IMR-90 (cell line): ENCODE data around the gene SV2C. TPM values are rescaled to one million over a fixed set of nuclear protein-coding genes. Genes with fewer than 3 reads are reported as not detected.

Experiments used
- ATAC-seq: fragments of 200-7000 bp; cut with Tn5 transposase; 2 replicates; pipeline ENCODE4 v1.9.1; 2020; ENCODE audit warnings: low read depth, mild to moderate bottlenecking, moderate library complexity
- BruUV-seq: library from RNA; stranded (reverse); fragments of 400-500 nt; replicated peaks from 2 replicates; lab custom pipeline; 2021; lab: Mats Ljungman, UMichigan
- CTCF ChIA-PET: fragments of 300-600 bp; formaldehyde crosslinking; extraction: SDS; loops from one replicate; lab custom pipeline; 2021; ENCODE audit warnings: antibody characterized with exemption; lab: Yijun Ruan, JAX
- POLR2A ChIA-PET: fragments of 300-600 bp; sonication (Branson Sonifier 250); formaldehyde crosslinking; loops from one replicate; lab custom pipeline; 2022; ENCODE audit warnings: antibody characterized with exemption; ENCODE audit not compliant: unreplicated experiment; lab: Charles Lee
- DNase-seq: peaks from one replicate; pipeline ENCODE4 v3.0.0; 2013
- H2AFZ ChIP-seq: replicated peaks from 2 replicates; pipeline ENCODE3; 2013; ENCODE audit warnings: low read length, mild to moderate bottlenecking; ENCODE audit not compliant: poor library complexity
- H2AK5ac ChIP-seq: 2 replicates; pipeline ENCODE4 v1.6.1; 2013; ENCODE audit warnings: low read depth, low read length, inconsistent platforms
- H2AK9ac ChIP-seq: replicated peaks from 2 replicates; pipeline ENCODE3; 2013; ENCODE audit warnings: mild to moderate bottlenecking, low read depth, low read length, moderate library complexity; ENCODE audit not compliant: poor library complexity
- H2BK120ac ChIP-seq: 2 replicates; pipeline ENCODE4 v1.6.1; 2013; ENCODE audit warnings: low read depth, low read length, inconsistent platforms
- H2BK15ac ChIP-seq: 3 replicates; pipeline ENCODE4 v1.6.1; 2013; ENCODE audit warnings: low read depth, low read length, inconsistent platforms
- H2BK20ac ChIP-seq: 2 replicates; pipeline ENCODE4 v1.6.1; 2013; ENCODE audit warnings: low read depth, mild to moderate bottlenecking, inconsistent platforms, low read length, moderate library complexity
- H2BK5ac ChIP-seq: 2 replicates; pipeline ENCODE4 v1.6.1; 2013; ENCODE audit warnings: mild to moderate bottlenecking, low read depth, low read length, inconsistent platforms; ENCODE audit not compliant: poor library complexity, severe bottlenecking
- H3K14ac ChIP-seq: replicated peaks from 2 replicates; pipeline ENCODE4 v1.6.1; 2013; ENCODE audit warnings: low read depth, low read length, inconsistent platforms
- H3K18ac ChIP-seq: 2 replicates; pipeline ENCODE4 v1.6.1; 2013; ENCODE audit warnings: low read depth, low read length, control low read depth
- H3K23ac ChIP-seq: 2 replicates; pipeline ENCODE4 v1.6.1; 2013; ENCODE audit warnings: low read depth, low read length, inconsistent platforms
- H3K27ac ChIP-seq: 2 replicates; pipeline ENCODE4 v1.5.1; 2013; ENCODE audit warnings: mild to moderate bottlenecking, control low read depth, low read length; ENCODE audit not compliant: insufficient read depth
- H3K27me3 ChIP-seq: 2 replicates; pipeline ENCODE4 v1.6.1; 2013; ENCODE audit warnings: low read length; ENCODE audit not compliant: control insufficient read depth, insufficient read depth
- H3K36me3 ChIP-seq: 2 replicates; pipeline ENCODE4 v1.6.1; 2013; ENCODE audit warnings: low read length, mixed read lengths; ENCODE audit not compliant: control insufficient read depth, insufficient read depth
- H3K4ac ChIP-seq: 2 replicates; pipeline ENCODE4 v1.6.1; 2013; ENCODE audit warnings: low read depth, low read length, inconsistent platforms
- H3K4me1 ChIP-seq: 2 replicates; pipeline ENCODE4 v1.6.1; 2013; ENCODE audit warnings: low read length, mixed read lengths; ENCODE audit not compliant: control insufficient read depth, insufficient read depth
- H3K4me2 ChIP-seq: 2 replicates; pipeline ENCODE4 v1.6.1; 2013; ENCODE audit warnings: low read depth, mild to moderate bottlenecking, control low read depth, low read length, moderate library complexity
- H3K4me3 ChIP-seq: 2 replicates; pipeline ENCODE4 v1.5.1; 2013; ENCODE audit warnings: low read depth, mild to moderate bottlenecking, control low read depth, low read length, moderate library complexity; ENCODE audit not compliant: insufficient read depth
- H3K56ac ChIP-seq: 2 replicates; pipeline ENCODE4 v1.6.1; 2013; ENCODE audit warnings: low read length, inconsistent platforms; ENCODE audit not compliant: insufficient read depth; ENCODE audit errors: extremely low read depth
- H3K79me1 ChIP-seq, 2 experiments: 2 replicates each; pipeline ENCODE4 v1.6.1; 2013; ENCODE audit warnings: low read length in 2 of 2, inconsistent platforms in 1 of 2, low read depth in 1 of 2
- H3K9ac ChIP-seq: 2 replicates; pipeline ENCODE4 v1.6.1; 2013; ENCODE audit warnings: low read depth, low read length, control low read depth
- H3K9me1 ChIP-seq: 2 replicates; pipeline ENCODE4 v1.6.1; 2013; ENCODE audit warnings: low read length, inconsistent platforms; ENCODE audit not compliant: insufficient read depth
- H3K9me3 ChIP-seq: 2 replicates; pipeline ENCODE4 v1.6.1; 2013; ENCODE audit warnings: low read length; ENCODE audit not compliant: control insufficient read depth, insufficient read depth
- H4K20me1 ChIP-seq: 2 replicates; pipeline ENCODE4 v1.6.1; 2013; ENCODE audit warnings: low read length, inconsistent platforms; ENCODE audit not compliant: insufficient read depth
- H4K5ac ChIP-seq: 2 replicates; pipeline ENCODE4 v1.6.1; 2013; ENCODE audit warnings: mild to moderate bottlenecking, low read depth, low read length, control low read depth
- H4K8ac ChIP-seq, 2 experiments: 2 replicates each; pipeline ENCODE4 v1.6.1; 2013; ENCODE audit warnings: low read depth in 2 of 2, low read length in 2 of 2, control low read depth in 1 of 2, inconsistent platforms in 1 of 2
- H4K91ac ChIP-seq: 2 replicates; pipeline ENCODE4 v1.6.1; 2013; ENCODE audit warnings: low read depth, low read length, inconsistent platforms; ENCODE audit not compliant: insufficient read depth
- BHLHE40 ChIP-seq: fragments of 150-350 bp; IDR thresholded peaks from 2 replicates; pipeline ENCODE4 v1.6.1; 2016; ENCODE audit warnings: mild to moderate bottlenecking, low read depth, low read length
- CEBPB ChIP-seq: IDR thresholded peaks from 2 replicates; pipeline ENCODE4 v1.6.1; 2012; ENCODE audit warnings: low read depth, low read length, improper control_type of control experiment
- CHD1 ChIP-seq: IDR thresholded peaks from 2 replicates; pipeline ENCODE4 v1.6.1; 2012; ENCODE audit warnings: low read depth, low read length, improper control_type of control experiment
- CTCF ChIP-seq: conservative IDR thresholded peaks from 2 replicates; pipeline ENCODE4 v1.5.1; 2012; ENCODE audit warnings: mild to moderate bottlenecking, low read depth, low read length, improper control_type of control experiment
- FOS ChIP-seq: fragments of 150-350 bp; IDR thresholded peaks from 2 replicates; pipeline ENCODE4 v1.6.1; 2016; ENCODE audit warnings: low read depth, low read length
- MAFK ChIP-seq: IDR thresholded peaks from 2 replicates; pipeline ENCODE4 v1.6.1; 2012; ENCODE audit warnings: low read depth, low read length, improper control_type of control experiment
- MAZ ChIP-seq: IDR thresholded peaks from 2 replicates; pipeline ENCODE4 v1.6.1; 2012; ENCODE audit warnings: low read depth, mild to moderate bottlenecking, low read length, improper control_type of control experiment, moderate library complexity, borderline replicate concordance
- MXI1 ChIP-seq: IDR thresholded peaks from 2 replicates; pipeline ENCODE4 v1.6.1; 2012; ENCODE audit warnings: low read depth, mild to moderate bottlenecking, low read length, moderate library complexity, borderline replicate concordance
- NFE2L2 ChIP-seq: fragments of 150-350 bp; IDR thresholded peaks from 2 replicates; pipeline ENCODE4 v1.6.1; 2016; ENCODE audit warnings: low read depth, mild to moderate bottlenecking, low read length
- POLR2A ChIP-seq: IDR thresholded peaks from 2 replicates; pipeline ENCODE4 v1.6.1; 2012; ENCODE audit warnings: mild to moderate bottlenecking, low read depth, low read length
- RAD21 ChIP-seq: IDR thresholded peaks from 2 replicates; pipeline ENCODE4 v1.6.1; 2012; ENCODE audit warnings: low read length, improper control_type of control experiment
- RCOR1 ChIP-seq: IDR thresholded peaks from 2 replicates; pipeline ENCODE4 v1.6.1; 2012; ENCODE audit warnings: mild to moderate bottlenecking, low read length, improper control_type of control experiment; ENCODE audit not compliant: insufficient replicate concordance
- RFX5 ChIP-seq: IDR thresholded peaks from 2 replicates; pipeline ENCODE4 v1.8.0; 2012; ENCODE audit warnings: low read depth, mild to moderate bottlenecking, low read length, moderate library complexity
- SMC3 ChIP-seq: fragments of 150-350 bp; IDR thresholded peaks from 2 replicates; pipeline ENCODE4 v1.6.1; 2016; ENCODE audit warnings: low read depth, mild to moderate bottlenecking, antibody characterized with exemption, low read length, moderate library complexity
- USF2 ChIP-seq: fragments of 150-350 bp; IDR thresholded peaks from 2 replicates; pipeline ENCODE4 v1.6.1; 2017; ENCODE audit warnings: mild to moderate bottlenecking, antibody characterized with exemption, low read length, low read depth
- WGBS, 2 experiments: methylation state at CpG; one replicate each; pipeline versions ENCODE4 v1.1.5 to v1.1.7; 2013; ENCODE audit warnings: missing lambda C conversion rate in 2 of 2; ENCODE audit not compliant: insufficient read length in 1 of 2; ENCODE audit errors: extremely low coverage in 2 of 2; 5-methylcytosine and 5-hydroxymethylcytosine counted together
- dilution Hi-C: fragments of 300-500 bp; cut with HindIII; formaldehyde crosslinking; loops from one replicate; pipeline ENCODE4 v1.14.3; 2018; ENCODE audit warnings: low sequenced_read_pairs; ENCODE audit not compliant: unreplicated experiment
- in situ Hi-C: fragments of 300-500 bp; cut with MboI; formaldehyde crosslinking; loops from 3 replicates; pipeline ENCODE4 v1.14.3; 2019; ENCODE audit warnings: low sequenced_read_pairs, inconsistent platforms, mixed read lengths
- intact Hi-C: fragments of 100-400 bp; cut with micrococcal nuclease; formaldehyde crosslinking; loops from 2 replicates; pipeline ENCODE4 v1.10.0; 2022
- polyA plus RNA-seq, 3 experiments: library from polyadenylated mRNA; depleted of rRNA; stranded (reverse); fragments of >200 nt; gene quantifications; 2 replicates each; pipeline ENCODE4 v1.2.3, GENCODE V29; 2012; ENCODE audit warnings: low replicate concordance in 1 of 3
- total RNA-seq: library from RNA; depleted of rRNA; stranded (reverse); fragments of >200 nt; gene quantifications from 2 replicates; pipeline ENCODE4 v1.2.3, GENCODE V29; 2012
- TF ChIP-seq, protein P1 (sequence below): fragments of 150-350 bp; IDR thresholded peaks from 2 replicates; pipeline ENCODE4 v1.6.1; 2016; ENCODE audit warnings: low read depth, mild to moderate bottlenecking, low read length, moderate library complexity, borderline replicate concordance

Gene SV2C
- total and polyA plus RNA-seq, 2 of the 4 experiments (the other 2 are of a cell fraction), result not detected

DNA sequence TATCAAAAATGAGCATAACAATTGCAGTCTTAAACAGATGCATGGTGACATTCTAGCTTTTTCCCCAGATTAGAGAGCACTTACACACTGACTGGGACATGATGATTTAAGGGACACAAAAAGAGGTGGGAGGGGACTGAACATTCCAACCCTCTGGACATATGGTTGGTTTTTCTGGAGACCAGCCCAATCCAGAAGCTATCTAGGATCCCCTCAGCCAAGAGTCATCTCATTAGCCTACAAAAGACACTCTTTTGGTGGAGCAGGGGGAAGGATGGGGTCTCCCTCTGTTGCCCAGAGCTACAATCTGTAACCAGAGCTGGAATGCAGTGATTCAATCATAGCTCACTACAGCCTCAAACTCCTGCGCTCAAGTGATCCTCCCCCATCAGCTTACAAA lies 222.6 kb downstream of the SV2C start:
- H3K27me3 ChIP-seq, result no peaks in the 10 kb centered on the region; the same call in 1 of the 2 replicates
- POLR2A ChIA-PET, result no interaction called here
- no peaks in the 10 kb centered on the region for H3K9me3 ChIP-seq
- dilution Hi-C loops, result no loop called here
- H2AFZ ChIP-seq, result no peak overlapping the region
- CTCF ChIA-PET, result no interaction called here
- H4K5ac ChIP-seq, result no peak overlapping the region
- no peak overlapping the region for H2AK5ac ChIP-seq
- H3K36me3 ChIP-seq, result no peaks in the 10 kb centered on the region
- no peak overlapping the region for H3K4ac ChIP-seq
- in situ Hi-C loops, result no loop called here
- ATAC-seq (no peak), DNase-seq (no peak)
- no TSS peak for BruUV-seq
- no peak overlapping the region for H3K4me3 ChIP-seq
- TF ChIP-seq BHLHE40 (no peak), CHD1 (no peak), MAFK (no peak), MXI1 (no peak), RFX5 (no peak), FOS (no peak), CEBPB (no peak), RCOR1 (no peak), MAZ (no peak), SMC3 (no peak), NFE2L2 (no peak), USF2 (no peak), CTCF (no peak), RAD21 (no peak), POLR2A (no peak)
- TF ChIP-seq, protein P1, sequence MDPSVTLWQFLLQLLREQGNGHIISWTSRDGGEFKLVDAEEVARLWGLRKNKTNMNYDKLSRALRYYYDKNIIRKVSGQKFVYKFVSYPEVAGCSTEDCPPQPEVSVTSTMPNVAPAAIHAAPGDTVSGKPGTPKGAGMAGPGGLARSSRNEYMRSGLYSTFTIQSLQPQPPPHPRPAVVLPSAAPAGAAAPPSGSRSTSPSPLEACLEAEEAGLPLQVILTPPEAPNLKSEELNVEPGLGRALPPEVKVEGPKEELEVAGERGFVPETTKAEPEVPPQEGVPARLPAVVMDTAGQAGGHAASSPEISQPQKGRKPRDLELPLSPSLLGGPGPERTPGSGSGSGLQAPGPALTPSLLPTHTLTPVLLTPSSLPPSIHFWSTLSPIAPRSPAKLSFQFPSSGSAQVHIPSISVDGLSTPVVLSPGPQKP, result no peak
- no peaks in the 10 kb centered on the region for H4K20me1 ChIP-seq
- H3K27ac ChIP-seq, result no peak overlapping the region
- intact Hi-C loops, result no loop called here
- H3K18ac ChIP-seq, result no peak overlapping the region
- H4K91ac ChIP-seq, result no peak overlapping the region
- H3K23ac ChIP-seq, result no peak overlapping the region
- no peaks in the 10 kb centered on the region for H3K79me1 ChIP-seq
- no peak overlapping the region for H3K4me2 ChIP-seq
- no peak overlapping the region for H2BK5ac ChIP-seq
- H3K4me1 ChIP-seq, result no peaks in the 10 kb centered on the region
- no peak overlapping the region for H3K9ac ChIP-seq
- no CpG with 5 or more reads among the region's 1 CpG for WGBS, 2 experiments
- no peak overlapping the region for H2AK9ac ChIP-seq
- no peak overlapping the region for H2BK120ac ChIP-seq
- H3K14ac ChIP-seq, result no peak overlapping the region
- H3K9me1 ChIP-seq, result no peaks in the 10 kb centered on the region; the same call in 1 of the 2 replicates
- H4K8ac ChIP-seq, result no peak overlapping the region
- no peak overlapping the region for H3K56ac ChIP-seq
- no peak overlapping the region for H2BK15ac ChIP-seq
- H2BK20ac ChIP-seq, result no peak overlapping the region
